GM12873 (cell line): ENCODE data around the gene CFAP46.

Experiments used
- TF ChIP-seq, protein P1 (sequence below): IDR thresholded peaks from 2 replicates; pipeline ENCODE4 v1.5.1; 2012; ENCODE audit warnings: low read depth, mild to moderate bottlenecking, moderate library complexity, low read length, control low read depth; ENCODE audit not compliant: insufficient read depth; ENCODE audit errors: missing control alignments

Gene CFAP46

DNA sequence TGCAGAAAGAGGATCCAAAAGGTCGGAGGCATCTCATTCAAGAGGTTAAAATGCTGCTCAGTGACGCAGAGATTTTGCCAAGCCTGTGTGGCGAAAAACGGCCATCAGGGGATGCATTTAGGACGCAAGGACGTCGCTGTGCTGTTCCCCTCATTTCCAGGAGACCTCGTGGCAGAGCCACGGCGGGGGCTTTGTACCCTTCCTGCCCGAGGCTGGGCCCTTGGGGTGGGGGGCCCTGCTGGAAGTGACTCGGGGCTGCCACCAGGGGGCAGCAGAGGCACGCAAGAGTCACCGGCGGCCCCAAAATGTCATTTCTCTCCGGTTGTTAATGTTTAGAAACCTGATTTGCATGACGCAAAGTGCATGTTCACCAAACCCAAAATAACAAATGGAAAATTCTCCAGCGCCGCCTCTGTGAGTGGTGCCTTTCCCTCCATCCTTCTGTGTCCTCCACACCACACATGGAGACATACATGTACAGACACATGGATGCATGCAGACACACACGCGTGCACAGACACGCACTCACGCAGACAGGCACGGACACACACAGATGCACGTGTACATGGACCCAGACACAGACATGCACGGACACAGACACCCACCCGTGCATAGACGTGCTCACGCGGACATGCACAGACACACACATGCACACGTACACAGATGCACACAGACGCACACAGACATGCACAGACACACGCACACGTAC, 105.4 kb downstream of the CFAP46 start:
- TF ChIP-seq, protein P1, sequence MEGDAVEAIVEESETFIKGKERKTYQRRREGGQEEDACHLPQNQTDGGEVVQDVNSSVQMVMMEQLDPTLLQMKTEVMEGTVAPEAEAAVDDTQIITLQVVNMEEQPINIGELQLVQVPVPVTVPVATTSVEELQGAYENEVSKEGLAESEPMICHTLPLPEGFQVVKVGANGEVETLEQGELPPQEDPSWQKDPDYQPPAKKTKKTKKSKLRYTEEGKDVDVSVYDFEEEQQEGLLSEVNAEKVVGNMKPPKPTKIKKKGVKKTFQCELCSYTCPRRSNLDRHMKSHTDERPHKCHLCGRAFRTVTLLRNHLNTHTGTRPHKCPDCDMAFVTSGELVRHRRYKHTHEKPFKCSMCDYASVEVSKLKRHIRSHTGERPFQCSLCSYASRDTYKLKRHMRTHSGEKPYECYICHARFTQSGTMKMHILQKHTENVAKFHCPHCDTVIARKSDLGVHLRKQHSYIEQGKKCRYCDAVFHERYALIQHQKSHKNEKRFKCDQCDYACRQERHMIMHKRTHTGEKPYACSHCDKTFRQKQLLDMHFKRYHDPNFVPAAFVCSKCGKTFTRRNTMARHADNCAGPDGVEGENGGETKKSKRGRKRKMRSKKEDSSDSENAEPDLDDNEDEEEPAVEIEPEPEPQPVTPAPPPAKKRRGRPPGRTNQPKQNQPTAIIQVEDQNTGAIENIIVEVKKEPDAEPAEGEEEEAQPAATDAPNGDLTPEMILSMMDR = peak; percentile 88

DNA sequence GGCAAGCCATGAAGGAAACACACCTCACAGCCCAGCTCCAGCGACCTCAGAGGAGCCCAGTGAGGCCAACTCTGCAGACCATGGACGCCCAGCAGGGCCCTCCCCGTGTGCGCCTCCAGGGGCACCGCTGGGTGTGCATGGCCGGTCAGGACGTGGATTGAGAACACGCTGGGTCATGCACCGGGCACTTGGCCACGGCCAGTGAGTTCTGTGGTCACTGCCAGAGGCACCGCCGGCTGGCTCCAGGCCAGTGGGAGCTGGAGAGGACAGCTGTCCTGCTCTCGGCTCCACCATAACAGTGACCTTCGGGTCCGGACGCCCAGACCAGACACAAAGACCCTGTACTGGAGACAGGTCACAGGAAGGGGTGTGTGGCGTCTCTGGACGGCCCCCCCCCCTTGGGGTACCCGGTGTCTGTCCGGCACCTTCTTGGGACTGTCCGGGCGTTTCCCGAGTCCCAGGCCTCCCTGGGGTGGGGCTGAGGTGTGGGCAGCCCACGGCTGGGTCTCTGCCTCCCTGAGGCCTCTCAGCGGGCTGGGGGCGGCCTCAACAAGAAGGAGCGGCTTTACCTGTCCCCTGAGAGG, 106.0 kb downstream of the CFAP46 start:
- TF ChIP-seq, protein P1 = no peak

DNA sequence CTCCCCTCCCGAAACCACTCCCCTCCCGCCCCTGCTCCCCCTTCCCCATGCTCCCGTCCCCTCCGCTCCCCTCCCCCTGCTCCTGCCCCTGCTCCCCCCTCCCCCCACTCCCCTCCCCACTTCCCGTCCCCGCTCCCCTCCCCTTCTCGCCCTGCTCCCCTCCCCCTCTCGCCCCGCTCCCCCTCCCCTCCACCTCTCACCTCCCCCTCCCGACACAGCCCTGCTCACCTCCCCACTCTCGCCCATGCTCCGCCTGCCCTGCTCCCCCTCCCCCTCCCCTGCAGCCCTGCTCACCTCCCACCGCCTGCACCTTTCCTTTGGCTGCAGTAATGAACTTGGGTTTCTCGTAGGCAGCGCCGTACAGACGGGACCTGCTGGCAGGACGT, 106.5 kb downstream of the CFAP46 start:
- TF ChIP-seq, protein P1 = no peak

DNA sequence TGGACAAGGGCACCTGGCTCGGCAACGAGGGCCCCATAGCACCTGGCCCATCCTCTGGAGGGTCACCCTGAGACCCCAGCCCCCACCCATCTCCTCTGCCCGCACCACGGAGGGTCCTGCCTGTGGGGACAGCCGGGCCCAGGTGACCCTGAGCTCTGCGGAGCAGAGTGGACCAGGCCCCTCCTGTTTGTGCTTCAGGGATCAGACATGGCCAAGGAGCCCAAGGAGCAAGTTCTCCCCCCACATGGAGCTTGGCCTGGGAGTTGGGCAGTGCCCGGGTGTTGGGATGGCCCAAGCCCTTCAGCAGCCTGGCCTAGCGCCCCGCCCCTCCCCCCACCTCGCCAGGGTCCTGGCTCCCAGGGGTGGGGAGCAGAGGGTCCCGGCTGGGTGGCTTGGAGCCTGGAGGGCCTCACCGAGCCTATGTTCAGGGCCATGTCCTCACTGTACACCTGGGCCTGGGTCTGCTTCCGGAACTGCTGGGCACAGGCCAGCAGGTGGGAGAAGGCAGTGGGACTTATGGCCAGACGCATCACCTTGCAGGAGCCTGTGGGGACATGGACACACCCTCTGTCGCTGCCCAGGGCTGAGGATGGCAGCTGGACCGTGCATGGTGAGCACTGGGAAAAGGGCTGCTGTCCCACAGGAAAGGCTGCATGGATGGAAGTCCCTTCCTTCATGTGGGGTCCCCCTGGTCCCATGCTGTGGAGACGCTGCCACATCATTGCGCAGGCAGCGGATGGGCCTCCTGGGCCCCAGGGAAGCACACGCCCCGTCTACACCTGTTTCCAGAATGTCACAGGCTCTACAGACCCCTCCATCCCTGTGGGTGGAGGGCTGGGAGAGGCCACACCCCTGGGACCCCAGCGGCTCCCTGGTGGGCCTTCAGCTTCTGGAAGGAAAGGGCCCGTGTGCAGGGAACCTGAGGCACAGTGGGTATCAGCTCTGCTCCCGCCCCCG, 107.2 kb downstream of the CFAP46 start:
- TF ChIP-seq, protein P1 = no peak

DNA sequence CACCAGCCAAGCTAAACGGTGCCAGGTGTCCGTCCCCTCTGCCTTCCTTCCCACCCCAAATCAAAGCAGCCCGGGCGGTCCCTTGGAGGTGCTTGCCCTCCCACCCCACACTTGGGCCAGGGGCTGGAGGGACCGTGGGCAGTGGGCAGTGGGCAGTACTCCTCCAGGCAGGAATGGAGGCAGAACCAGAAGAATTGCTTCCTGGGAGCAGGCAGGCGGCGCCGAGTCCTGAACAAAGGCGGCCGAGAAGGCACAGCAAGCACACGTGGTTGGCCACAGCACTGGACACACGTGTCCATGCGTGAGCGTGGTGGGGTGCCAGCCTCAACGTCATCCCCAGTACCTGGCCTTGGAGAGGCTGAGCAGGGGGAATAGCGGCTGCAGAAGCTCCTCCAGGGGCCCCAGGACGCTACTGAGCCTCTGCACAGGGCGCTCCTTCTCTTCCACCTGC, 108.0 kb downstream of the CFAP46 start:
- TF ChIP-seq, protein P1 = no peak

DNA sequence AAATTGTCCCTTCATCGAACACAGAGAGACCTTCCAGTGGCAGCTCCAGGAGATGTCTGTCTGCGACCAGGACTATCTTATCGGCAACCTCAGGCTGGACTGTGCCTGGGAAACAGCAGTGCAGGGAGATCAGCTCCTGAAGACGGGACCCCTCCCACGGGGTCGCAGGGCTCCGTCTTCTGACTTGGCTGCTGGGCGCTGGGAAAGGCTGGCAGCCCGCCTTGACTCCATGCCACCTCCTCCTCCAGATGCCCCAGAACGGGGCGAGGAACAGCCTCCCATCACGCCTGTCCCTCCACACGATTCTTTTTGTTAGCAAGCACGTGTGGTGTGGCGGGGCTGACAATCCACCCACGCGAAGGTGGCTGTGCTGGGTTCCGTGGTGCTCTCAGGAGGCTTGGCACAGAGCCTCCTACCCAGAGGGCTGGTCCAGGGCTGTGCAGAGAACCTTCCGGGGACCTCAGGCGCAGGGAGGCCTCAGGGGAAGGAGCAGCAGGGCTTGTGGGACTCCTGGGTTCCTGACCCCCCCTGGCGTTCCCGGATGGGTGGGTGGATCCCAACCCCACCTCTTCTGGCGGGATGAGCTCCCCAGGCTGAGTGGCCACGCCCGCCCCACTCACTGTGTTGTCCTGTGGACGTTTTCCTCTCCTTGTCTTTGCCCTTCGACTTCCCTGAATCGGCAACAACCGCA, 108.8 kb downstream of the CFAP46 start:
- TF ChIP-seq, protein P1 = no peak
